DOHH2 (cell line): Measurements from ENCODE around the gene TMEM161B.

Experiments
- H3F3A ChIP-seq: fragments of 200-600 bp; sonication (generic), shearing (Covaris generic); 2 replicates; pipeline ENCODE4 v1.6.0; 2016; ENCODE audit warnings: antibody characterized with exemption, mild to moderate bottlenecking; ENCODE audit not compliant: control insufficient read depth, insufficient read depth
- H3K27ac ChIP-seq: fragments of 200-600 bp; sonication (generic); 2 replicates; pipeline ENCODE4 v1.5.1; 2014; ENCODE audit warnings: low read depth, mild to moderate bottlenecking, low read length, moderate library complexity
- H3K27me3 ChIP-seq: fragments of 200-600 bp; sonication (generic); 2 replicates; pipeline ENCODE4 v1.6.1; 2014; ENCODE audit warnings: mild to moderate bottlenecking, low read length, mixed read lengths; ENCODE audit not compliant: control insufficient read depth
- H3K36me3 ChIP-seq: fragments of 200-600 bp; sonication (generic); 2 replicates; pipeline ENCODE4 v1.6.1; 2014; ENCODE audit warnings: mild to moderate bottlenecking, low read length, moderate library complexity, mixed read lengths; ENCODE audit not compliant: control insufficient read depth
- H3K4me1 ChIP-seq: fragments of 200-600 bp; sonication (generic); 2 replicates; pipeline ENCODE4 v1.6.1; 2014; ENCODE audit warnings: mild to moderate bottlenecking, low read length, mixed read lengths; ENCODE audit not compliant: control insufficient read depth
- H3K4me2 ChIP-seq: fragments of 200-600 bp; sonication (generic); 2 replicates; pipeline ENCODE4 v1.6.0; 2014; ENCODE audit warnings: mild to moderate bottlenecking, low read length, moderate library complexity
- H3K4me3 ChIP-seq: fragments of 200-600 bp; sonication (generic); 2 replicates; pipeline ENCODE4 v1.5.1; 2014; ENCODE audit warnings: mild to moderate bottlenecking, low read length, mixed read lengths
- H3K79me2 ChIP-seq: fragments of 200-600 bp; sonication (generic); 2 replicates; pipeline ENCODE4 v1.6.1; 2014; ENCODE audit warnings: mild to moderate bottlenecking, low read length, mixed read lengths; ENCODE audit not compliant: control insufficient read depth
- H3K9me2 ChIP-seq: fragments of 200-600 bp; sonication (generic); replicated peaks from 2 replicates; pipeline ENCODE4 v1.6.1; 2014; ENCODE audit warnings: mild to moderate bottlenecking, low read length, mixed read lengths; ENCODE audit not compliant: control insufficient read depth
- H3K9me3 ChIP-seq: fragments of 200-600 bp; sonication (generic); 2 replicates; pipeline ENCODE4 v1.6.1; 2014; ENCODE audit warnings: antibody characterized with exemption, low read length, mixed read lengths; ENCODE audit not compliant: control insufficient read depth, insufficient read depth
- H4K20me1 ChIP-seq: fragments of 200-600 bp; sonication (generic); 2 replicates; pipeline ENCODE4 v1.6.0; 2014; ENCODE audit warnings: low read depth, mild to moderate bottlenecking, antibody characterized with exemption, low read length, moderate library complexity; ENCODE audit not compliant: control insufficient read depth, insufficient read depth
- EZH2phosphoT487 ChIP-seq: fragments of 200-600 bp; sonication (generic); IDR thresholded peaks from 2 replicates; pipeline ENCODE4 v1.6.1; 2017; ENCODE audit warnings: borderline replicate concordance, mild to moderate bottlenecking, antibody characterized with exemption, low read length, moderate library complexity, mixed read lengths
- TF ChIP-seq, protein P1 (sequence below): fragments of 200-600 bp; sonication (generic); IDR thresholded peaks from one replicate; pipeline ENCODE4 v1.5.1; 2014; ENCODE audit warnings: antibody characterized with exemption, mild to moderate bottlenecking, low read depth, low read length; ENCODE audit not compliant: poor library complexity, severe bottlenecking

Gene TMEM161B

DNA sequence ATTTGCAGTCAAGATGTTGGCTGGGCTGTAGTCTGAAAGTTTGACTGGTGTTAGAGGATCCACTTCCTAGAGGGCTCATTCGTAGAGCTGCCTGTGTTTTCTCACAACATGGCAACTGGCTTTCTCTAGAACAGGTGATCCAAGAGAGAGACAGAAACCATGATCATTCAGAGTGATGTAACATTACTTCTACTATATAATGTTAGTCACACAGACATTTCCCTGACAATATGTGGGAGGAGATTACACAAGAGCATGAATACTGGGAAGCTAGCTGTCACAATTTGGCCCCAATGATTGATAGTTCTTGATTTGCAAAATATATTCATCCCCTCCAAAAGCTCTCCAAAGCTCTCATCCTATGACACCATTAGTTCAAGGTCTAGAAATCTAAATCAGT lies 10.9 kb upstream of the TMEM161B start:
- Histone ChIP-seq H3K79me2 (no peaks in the 10 kb centered on the region), H3K9me3 (no peaks in the 10 kb centered on the region), H3K4me3 (no peak overlapping the region), H3K36me3 (peaks cover 35% of the 10 kb centered on the region), H4K20me1 (no peaks in the 10 kb centered on the region), H3K27ac (no peak overlapping the region), H3K9me2 (no peaks in the 10 kb centered on the region), H3K27me3 (no peaks in the 10 kb centered on the region), H3F3A (no peaks in the 10 kb centered on the region), H3K4me1 (no peaks in the 10 kb centered on the region), H3K4me2 (no peak overlapping the region)
- no peak for TF ChIP-seq EZH2phosphoT487
- TF ChIP-seq, protein P1, sequence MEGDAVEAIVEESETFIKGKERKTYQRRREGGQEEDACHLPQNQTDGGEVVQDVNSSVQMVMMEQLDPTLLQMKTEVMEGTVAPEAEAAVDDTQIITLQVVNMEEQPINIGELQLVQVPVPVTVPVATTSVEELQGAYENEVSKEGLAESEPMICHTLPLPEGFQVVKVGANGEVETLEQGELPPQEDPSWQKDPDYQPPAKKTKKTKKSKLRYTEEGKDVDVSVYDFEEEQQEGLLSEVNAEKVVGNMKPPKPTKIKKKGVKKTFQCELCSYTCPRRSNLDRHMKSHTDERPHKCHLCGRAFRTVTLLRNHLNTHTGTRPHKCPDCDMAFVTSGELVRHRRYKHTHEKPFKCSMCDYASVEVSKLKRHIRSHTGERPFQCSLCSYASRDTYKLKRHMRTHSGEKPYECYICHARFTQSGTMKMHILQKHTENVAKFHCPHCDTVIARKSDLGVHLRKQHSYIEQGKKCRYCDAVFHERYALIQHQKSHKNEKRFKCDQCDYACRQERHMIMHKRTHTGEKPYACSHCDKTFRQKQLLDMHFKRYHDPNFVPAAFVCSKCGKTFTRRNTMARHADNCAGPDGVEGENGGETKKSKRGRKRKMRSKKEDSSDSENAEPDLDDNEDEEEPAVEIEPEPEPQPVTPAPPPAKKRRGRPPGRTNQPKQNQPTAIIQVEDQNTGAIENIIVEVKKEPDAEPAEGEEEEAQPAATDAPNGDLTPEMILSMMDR: no peak

DNA sequence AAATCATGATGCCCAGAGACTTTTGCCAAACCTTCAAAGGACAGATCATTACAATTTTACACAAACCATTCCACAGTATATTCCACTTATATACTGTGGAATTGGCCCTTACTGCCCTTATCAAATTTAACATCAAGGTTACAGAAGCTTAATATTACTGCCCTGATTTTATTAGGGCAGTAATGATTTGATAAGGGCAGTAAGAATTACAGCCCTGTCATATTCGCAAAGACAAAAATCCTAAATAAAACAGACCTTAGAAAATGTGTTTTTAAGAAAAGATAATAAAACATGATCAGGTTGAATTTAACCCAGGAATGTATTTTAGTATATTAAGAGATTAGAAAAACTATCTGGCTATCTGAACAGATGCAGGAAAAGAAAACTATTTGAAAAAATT lies 7.7 kb upstream of the TMEM161B start:
- H3F3A ChIP-seq: no peaks in the 10 kb centered on the region
- no peaks in the 10 kb centered on the region for H3K9me3 ChIP-seq
- no peaks in the 10 kb centered on the region for H4K20me1 ChIP-seq
- peaks cover under 1% of the 10 kb centered on the region; the same call in 1 of the 2 replicates for H3K4me1 ChIP-seq
- peaks cover 12% of the 10 kb centered on the region for H3K79me2 ChIP-seq
- no peak overlapping the region for H3K4me2 ChIP-seq
- no peak overlapping the region for H3K4me3 ChIP-seq
- no peaks in the 10 kb centered on the region for H3K9me2 ChIP-seq
- no peak for TF ChIP-seq EZH2phosphoT487
- TF ChIP-seq, protein P1: no peak
- peaks cover 50% of the 10 kb centered on the region for H3K36me3 ChIP-seq
- no peaks in the 10 kb centered on the region for H3K27me3 ChIP-seq
- no peak overlapping the region for H3K27ac ChIP-seq

DNA sequence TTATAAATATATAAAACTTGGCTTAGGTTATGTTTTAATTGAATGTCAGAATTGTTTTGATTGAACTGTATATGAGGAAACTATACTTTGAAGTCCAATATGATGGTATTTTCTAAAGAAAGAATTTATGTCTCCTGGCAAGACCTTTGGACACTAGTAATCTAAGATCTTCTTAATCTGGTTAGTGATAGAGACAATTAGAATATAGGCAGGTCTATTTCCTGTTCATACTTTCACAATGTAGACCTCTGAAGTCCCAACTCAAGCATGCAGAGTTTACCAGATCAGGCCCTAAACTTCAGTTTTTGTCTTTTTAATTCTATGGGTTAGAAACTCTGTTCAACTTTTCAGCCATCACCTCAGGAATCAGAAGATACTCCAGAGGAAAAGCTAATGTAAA lies 6.9 kb upstream of the TMEM161B start:
- Histone ChIP-seq H3K9me2 (no peaks in the 10 kb centered on the region), H3K27ac (no peak overlapping the region), H3K36me3 (peaks cover 58% of the 10 kb centered on the region), H3K79me2 (peaks cover 20% of the 10 kb centered on the region), H3K27me3 (no peaks in the 10 kb centered on the region), H3K4me1 (peaks cover 7% of the 10 kb centered on the region), H3F3A (no peaks in the 10 kb centered on the region), H3K4me3 (no peak overlapping the region), H3K9me3 (no peaks in the 10 kb centered on the region), H3K4me2 (no peak overlapping the region), H4K20me1 (no peaks in the 10 kb centered on the region)
- TF ChIP-seq, protein P1: no peak
- no peak for TF ChIP-seq EZH2phosphoT487
